Nephron progenitor cell (in vitro differentiated cells): ENCODE measurements around the gene ESRRG.

Experiments
- DNase-seq: peaks from one replicate; pipeline ENCODE4 v3.0.0; 2021
- H3K27ac Mint-ChIP-seq: 2 replicates; pipeline ENCODE4 v1.8.0; 2021; ENCODE audit warnings: mild to moderate bottlenecking, moderate library complexity, mixed read lengths
- H3K27me3 Mint-ChIP-seq: 2 replicates; pipeline ENCODE4 v1.8.0; 2021; ENCODE audit warnings: mild to moderate bottlenecking, low read depth, mixed read lengths; ENCODE audit not compliant: poor library complexity
- H3K36me3 Mint-ChIP-seq: 2 replicates; pipeline ENCODE4 v1.8.0; 2021; ENCODE audit warnings: low read depth, mixed read lengths
- H3K4me1 Mint-ChIP-seq: 2 replicates; pipeline ENCODE4 v1.8.0; 2021; ENCODE audit warnings: mixed read lengths
- H3K4me3 Mint-ChIP-seq: 2 replicates; pipeline ENCODE4 v1.8.0; 2021; ENCODE audit warnings: mild to moderate bottlenecking, moderate library complexity, mixed read lengths
- H3K9me3 Mint-ChIP-seq: 2 replicates; pipeline ENCODE4 v1.8.0; 2021; ENCODE audit warnings: mild to moderate bottlenecking, moderate library complexity, mixed read lengths
- CTCF ChIP-seq: fragments of 200-600 bp; sonication (generic); IDR thresholded peaks from 2 replicates; pipeline ENCODE4 v1.5.0; 2021; ENCODE audit warnings: antibody characterized with exemption

Gene ESRRG

GRCh38 chr1:216518844-216519627 lies 204.2 kb downstream of the ESRRG start:
- H3K9me3 Mint-ChIP-seq = no peaks in the 10 kb centered on the region
- no peak overlapping the region for H3K4me3 Mint-ChIP-seq
- H3K27me3 Mint-ChIP-seq = no peaks in the 10 kb centered on the region
- H3K4me1 Mint-ChIP-seq = no peaks in the 10 kb centered on the region
- H3K36me3 Mint-ChIP-seq = no peaks in the 10 kb centered on the region
- no peak for DNase-seq
- no peak for TF ChIP-seq CTCF
- no peak overlapping the region for H3K27ac Mint-ChIP-seq

GRCh38 chr1:216502528-216503162 lies 220.6 kb downstream of the ESRRG start:
- Mint-ChIP-seq H3K4me1 (peaks cover 31% of the 10 kb centered on the region), H3K27ac (peak overlapping the region; percentile 85), H3K27me3 (peaks cover 3% of the 10 kb centered on the region), H3K36me3 (peaks cover 7% of the 10 kb centered on the region), H3K4me3 (no peak overlapping the region), H3K9me3 (peaks cover 3% of the 10 kb centered on the region)
- TF ChIP-seq CTCF = no peak
- DNase-seq = peak; percentile 11

GRCh38 chr1:216500273-216500967 lies 222.8 kb downstream of the ESRRG start:
- no peak for TF ChIP-seq CTCF
- Mint-ChIP-seq H3K36me3 (no peaks in the 10 kb centered on the region), H3K9me3 (no peaks in the 10 kb centered on the region), H3K4me3 (no peak overlapping the region), H3K4me1 (peaks cover 31% of the 10 kb centered on the region), H3K27me3 (no peaks in the 10 kb centered on the region), H3K27ac (no peak overlapping the region)
- DNase-seq = no peak

- Mint-ChIP-seq H3K4me1 (peaks cover 31% of the 10 kb centered on the region), H3K4me3 (no peak overlapping the region), H3K36me3 (no peaks in the 10 kb centered on the region), H3K27ac (no peak overlapping the region), H3K27me3 (no peaks in the 10 kb centered on the region), H3K9me3 (peaks cover under 1% of the 10 kb centered on the region)
- no peak for DNase-seq
- no peak for TF ChIP-seq CTCF
Observed at GRCh38 chr1:216499581-216500272, 223.5 kb downstream of the ESRRG start.

- Mint-ChIP-seq H3K27me3 (peaks cover 2% of the 10 kb centered on the region), H3K36me3 (no peaks in the 10 kb centered on the region), H3K9me3 (peaks cover 7% of the 10 kb centered on the region), H3K27ac (no peak overlapping the region), H3K4me3 (no peak overlapping the region), H3K4me1 (peaks cover 26% of the 10 kb centered on the region)
- no peak for TF ChIP-seq CTCF
- no peak for DNase-seq
Observed at GRCh38 chr1:216498277-216498676, 225.0 kb downstream of the ESRRG start.
